HG02884 (cell line): Measurements from ENCODE around the gene GMEB2.
"Not testable (repeated sequence)": the region's sequence is repeated elsewhere in the genome, so short reads cannot be mapped to it uniquely, and the experiment has no call there.

Experiments
- ATAC-seq: cut with Tn5 transposase; IDR thresholded peaks from one replicate; pipeline ENCODE4 v1.9.1; 2021; ENCODE audit warnings: mild to moderate bottlenecking, moderate library complexity; ENCODE audit not compliant: unreplicated experiment

Gene GMEB2

DNA sequence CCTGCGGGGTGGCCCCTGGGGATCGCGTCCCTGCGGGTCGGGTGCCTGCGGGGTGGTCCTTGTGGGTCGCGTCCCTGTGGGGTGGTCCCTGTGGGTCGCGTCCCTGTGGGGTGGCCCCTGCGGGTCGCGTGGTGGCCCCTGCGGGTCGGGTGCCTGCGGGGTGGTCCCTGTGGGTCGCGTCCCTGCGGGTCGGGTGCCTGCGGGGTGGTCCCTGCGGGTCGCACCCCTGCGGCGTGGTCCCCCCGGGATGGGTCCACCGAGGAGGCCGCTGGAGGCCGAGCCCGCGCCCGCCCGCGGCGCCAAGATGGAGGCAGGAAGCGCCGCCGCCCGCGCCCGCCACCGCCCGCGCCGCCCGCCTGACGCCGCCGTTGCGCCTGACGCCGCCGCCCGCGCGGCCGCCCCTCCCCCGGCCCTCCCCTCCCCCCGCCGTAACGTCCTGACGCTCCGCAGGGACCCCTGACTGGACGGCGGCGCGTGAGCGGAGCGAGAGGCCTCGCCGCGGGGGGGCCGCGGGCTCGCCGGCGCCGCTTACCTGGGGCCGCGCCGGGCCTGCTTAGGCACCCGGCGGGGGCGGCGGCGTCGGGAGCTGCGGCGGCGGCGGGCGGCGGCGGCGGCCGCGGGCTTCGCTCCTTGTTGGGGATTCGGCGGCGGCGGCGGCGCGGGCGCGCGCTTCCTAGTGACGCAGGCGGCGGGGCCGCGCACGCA lies at the start of gene GMEB2:
GMEB2 (minus strand) TSS at position 678 of the 705 bp plus-strand sequence. CDS start 7,704 bp downstream, outside the sequence.
- ATAC-seq: peak; percentile 35

GRCh38 chr20:63675681-63676368 lies 48.9 kb upstream of the GMEB2 start:
- ATAC-seq: no peak

- no peak for ATAC-seq
Measured at GRCh38 chr20:63673951-63674350, 47.0 kb upstream of the GMEB2 start.

DNA sequence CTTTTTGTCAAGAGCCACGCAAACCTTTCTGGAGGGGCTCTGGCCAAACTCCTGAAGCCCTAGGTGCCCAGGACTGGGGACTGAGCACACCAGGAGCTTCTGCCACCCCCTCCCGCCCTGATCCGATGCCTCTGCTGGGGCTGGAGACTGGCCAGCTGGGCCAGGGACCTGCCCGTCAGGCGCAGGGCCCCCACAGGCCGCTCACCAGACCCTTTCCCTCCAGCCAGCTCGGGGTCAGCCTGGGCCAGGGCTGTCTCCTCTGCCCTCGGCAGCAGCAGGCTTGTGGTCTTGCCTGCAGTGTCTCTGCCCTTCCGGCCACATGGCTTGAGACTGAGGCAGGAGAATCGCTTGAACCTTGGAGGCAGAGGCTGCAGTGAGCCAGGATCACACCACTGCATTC lies 45.8 kb upstream of the GMEB2 start:
- no peak for ATAC-seq

- not testable (repeated sequence) for ATAC-seq
Measured at GRCh38 chr20:63671695-63672094, 44.8 kb upstream of the GMEB2 start.

DNA sequence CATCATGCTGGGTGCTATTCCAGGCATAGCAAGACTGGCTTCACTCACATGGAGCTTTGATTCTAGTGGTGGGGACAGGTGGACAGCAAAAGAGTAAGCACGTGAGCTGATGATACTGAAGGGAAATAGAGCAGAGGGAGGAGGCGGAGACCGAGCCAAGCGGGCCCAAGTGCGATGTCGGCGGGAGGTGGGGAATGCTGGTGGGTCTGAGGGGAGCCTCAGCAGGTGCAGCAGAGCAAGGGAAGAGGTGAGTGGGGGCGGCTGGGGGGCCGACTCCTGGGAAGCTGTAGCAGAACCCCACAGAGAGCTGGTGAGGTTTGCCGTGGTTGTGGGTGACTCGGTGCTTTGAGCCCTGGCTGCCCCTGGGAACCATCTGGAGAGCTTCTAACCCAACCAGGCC lies 41.5 kb upstream of the GMEB2 start:
- ATAC-seq: no peak

DNA sequence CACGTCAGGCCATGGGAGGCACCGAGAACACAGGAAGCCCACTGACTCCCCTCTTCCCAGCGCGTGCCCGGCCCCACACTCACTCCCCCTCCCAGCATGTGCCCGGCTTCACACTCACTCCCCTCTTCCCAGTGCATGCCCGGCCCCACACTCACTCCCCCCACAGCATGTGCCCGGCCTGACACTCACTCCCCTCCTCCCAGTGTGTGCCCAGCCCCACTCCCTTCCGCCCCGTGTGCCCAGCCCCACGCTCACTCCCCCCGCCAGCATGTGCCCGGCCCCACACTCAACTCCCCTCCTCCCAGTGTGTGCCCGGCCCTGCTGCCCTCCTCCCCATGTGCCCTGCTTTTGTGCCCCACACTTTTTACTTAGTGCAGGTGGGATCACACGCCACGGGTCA lies 41.0 kb upstream of the GMEB2 start:
- ATAC-seq: no peak

DNA sequence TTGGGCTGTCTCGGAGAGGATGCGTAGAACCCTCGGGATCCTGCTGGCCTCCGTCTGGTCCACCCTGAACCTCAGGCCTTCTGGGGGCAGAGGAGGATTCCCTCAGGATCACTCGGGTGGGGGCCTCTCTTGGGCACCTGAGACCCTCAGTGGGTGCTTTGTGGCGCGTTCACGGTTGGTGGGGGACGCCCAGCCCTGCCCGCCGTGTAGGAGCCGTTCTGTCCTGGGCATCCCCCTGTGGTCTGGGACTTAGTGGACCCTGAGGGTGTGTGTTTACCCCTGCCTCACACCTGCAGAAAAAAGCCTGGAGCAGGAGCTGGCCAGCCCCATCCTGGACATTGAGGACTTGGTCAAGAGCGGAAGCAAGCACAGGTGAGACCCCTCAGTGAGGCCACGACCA lies 38.8 kb upstream of the GMEB2 start:
- ATAC-seq: no peak

DNA sequence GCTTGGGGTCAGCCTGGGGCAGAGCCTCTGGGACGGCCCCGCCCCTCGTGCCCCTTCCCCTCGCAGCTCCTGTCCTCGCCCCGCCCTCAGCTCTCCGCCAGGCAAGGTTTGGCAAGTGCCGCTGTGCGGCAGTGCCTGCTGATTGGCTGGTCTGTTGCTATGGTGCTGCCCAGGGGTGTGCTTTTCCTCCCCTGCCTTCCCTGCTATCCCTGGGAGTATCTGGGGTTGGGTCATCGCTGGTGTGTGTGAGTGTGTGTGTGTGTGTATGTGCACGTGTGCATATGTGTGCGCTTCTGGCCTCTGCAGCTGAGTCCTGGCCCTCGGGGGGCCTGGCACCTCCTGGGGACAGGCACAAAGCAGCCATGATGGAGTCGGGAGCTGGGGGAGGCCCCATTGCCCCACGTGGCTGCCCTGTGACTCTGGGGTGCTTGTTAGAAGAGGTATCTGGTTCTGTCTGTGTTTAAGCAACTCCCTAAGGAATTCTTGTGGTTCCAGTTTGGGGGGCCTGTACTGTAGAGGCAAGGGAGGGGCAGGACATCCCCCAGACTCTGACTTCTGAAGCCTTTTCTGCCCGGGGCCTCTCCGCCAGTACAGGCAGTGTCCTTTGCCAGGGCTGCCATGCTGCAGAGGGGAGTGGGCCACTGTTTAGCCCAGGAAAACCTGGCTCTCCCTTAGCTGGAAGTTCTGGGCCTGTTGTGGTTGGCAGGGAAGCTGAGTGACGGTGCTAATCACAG lies 38.1 kb upstream of the GMEB2 start:
- ATAC-seq: no peak

- ATAC-seq: no peak
Measured at GRCh38 chr20:63664143-63664851, 37.4 kb upstream of the GMEB2 start.

- ATAC-seq: no peak
Measured at GRCh38 chr20:63663332-63664066, 36.6 kb upstream of the GMEB2 start.

GRCh38 chr20:63662813-63663189 lies 35.9 kb upstream of the GMEB2 start:
- ATAC-seq: no peak

DNA sequence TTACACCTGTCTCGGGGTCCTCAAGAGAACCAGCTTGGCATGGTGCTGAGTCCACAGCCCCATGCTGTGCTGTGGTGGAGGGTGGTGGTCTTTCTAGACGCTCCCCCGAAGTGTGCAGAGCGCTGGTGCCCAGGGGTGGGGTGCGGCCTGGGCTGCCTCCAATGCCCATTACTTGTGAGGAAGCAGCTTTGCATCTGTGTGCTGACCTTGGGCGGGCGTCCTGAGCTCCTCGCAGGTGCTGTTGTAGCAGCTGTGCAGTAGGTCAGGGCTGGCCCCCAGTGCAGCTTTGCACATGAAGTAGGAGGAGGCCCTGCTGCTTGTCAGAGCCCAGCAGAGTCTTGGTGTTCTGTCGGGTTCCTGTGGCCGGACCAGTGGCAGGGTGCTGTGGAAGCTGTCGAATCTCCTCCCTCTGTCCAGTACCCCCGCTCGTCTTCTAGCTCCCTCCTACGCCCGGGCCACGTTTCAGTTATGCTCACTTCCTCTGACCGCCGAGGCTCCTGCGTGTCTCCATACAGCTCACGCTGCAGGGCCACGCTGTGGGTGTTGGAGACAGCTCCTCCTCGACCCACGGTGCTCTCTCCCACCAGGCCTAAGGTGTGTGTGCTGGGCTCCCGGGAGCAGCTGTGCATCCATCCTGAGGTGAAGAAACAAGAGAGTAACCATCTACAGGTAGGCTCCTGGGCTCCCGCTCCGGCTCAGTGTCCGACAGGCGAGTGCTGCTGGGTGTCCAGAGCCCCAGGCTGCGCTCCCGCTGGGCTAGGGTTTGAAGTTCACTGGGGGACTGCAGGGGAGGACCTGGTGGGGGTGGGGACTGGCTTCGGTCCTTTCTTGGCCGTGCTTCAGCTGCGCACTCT lies 35.3 kb upstream of the GMEB2 start:
- no peak for ATAC-seq

DNA sequence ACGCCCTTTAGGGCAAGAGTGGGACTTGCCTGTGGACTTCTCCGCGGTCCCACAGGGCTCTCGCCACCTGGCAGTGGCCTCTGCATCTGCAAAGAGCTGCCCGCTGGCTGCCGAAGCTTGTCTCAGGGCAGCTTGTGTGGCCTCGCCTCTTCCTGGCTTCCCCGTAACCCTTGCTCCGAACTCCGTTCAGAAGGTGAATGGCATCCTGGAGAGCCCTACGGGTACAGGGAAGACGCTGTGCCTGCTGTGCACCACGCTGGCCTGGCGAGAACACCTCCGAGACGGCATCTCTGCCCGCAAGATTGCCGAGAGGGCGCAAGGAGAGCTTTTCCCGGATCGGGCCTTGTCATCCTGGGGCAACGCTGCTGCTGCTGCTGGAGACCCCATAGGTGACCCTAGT lies 34.2 kb upstream of the GMEB2 start:
- ATAC-seq: no peak

DNA sequence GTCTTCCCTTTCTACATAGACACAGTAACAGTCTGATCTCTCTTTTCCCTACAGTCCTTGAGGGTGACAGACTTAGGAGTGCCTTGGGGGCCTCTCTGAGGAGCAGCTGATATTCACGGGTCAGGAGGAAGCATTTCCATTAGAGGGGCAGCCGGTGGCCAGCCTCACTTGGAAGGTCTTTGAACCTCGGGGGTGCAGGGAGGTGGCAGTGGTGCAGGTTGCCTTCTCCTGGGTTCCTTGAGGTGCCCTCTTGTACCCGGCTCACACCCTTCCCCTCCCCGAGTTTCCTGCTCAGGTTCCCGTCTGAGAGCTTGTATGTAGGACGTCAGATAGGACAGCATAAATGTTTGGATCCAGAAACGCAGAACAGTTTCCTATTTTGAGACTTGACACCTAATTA lies 33.7 kb upstream of the GMEB2 start:
- ATAC-seq: no peak

- not testable (repeated sequence) for ATAC-seq
Measured at GRCh38 chr20:63660174-63660573, 33.3 kb upstream of the GMEB2 start.

- no peak for ATAC-seq
Measured at GRCh38 chr20:63659370-63659769, 32.5 kb upstream of the GMEB2 start.

GRCh38 chr20:63658749-63659187 lies 31.9 kb upstream of the GMEB2 start:
- ATAC-seq: no peak

DNA sequence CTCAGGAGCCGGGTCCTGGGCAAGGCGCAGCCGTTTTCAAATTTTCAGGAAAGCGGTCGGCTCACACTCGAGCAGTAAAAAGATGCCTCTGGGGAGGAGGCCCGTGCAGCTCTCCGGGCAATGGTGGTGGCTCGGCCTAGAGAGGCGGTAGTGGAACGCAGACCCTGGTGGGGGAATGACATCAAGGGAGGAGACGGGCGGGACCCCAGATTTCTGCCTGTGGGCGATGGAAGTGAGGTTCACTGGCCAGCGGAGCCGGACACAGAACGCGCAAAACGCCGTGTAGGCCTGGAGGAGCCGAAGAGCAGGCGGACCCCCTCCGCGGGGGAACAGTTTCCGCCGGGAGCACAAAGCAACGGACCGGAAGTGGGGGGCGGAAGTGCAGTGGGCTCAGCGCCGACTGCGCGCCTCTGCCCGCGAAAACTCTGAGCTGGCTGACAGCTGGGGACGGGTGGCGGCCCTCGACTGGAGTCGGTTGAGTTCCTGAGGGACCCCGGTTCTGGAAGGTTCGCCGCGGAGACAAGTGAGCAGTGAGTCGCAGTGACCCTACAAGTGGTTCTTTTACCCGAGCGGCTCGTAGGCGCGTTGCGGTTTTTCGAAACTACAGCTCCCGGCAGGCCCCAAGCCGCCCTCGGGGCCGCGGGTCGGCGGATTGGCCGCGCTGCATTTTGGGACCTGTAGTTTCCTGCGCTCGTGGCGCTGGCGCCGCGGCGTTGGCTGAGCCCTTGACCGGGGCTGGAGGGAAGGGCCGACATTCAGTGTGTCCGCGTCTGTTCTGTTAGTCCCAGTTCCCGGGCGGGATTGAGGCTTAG lies 31.2 kb upstream of the GMEB2 start, which contains the start of gene RTEL1:
RTEL1 (plus strand) TSS at position 376 of the 812 bp plus-strand sequence. CDS start 1,091 bp downstream, outside the sequence.
- peak; percentile 71 for ATAC-seq
